ENCODE measurements around the gene PIGL. TPM values are rescaled to one million over a fixed set of nuclear protein-coding genes. Genes with fewer than 3 reads are reported as not detected.

Gene PIGL
- total and polyA plus RNA-seq, 2 of the 4 experiments (the other 2 are of a cell fraction): 17.9 to 29.5 TPM

GRCh38 chr17:16371742-16372141, 154.7 kb downstream of the PIGL start:
- no TSS peak for BruUV-seq (replicated peaks)
- no peaks in the 10 kb centered on the region for H3K9me1 ChIP-seq (ENCODE audit: insufficient read depth, low read length)
- H3K56ac ChIP-seq (ENCODE audit: extremely low read depth, insufficient read depth, low read length): no peak overlapping the region
- no peak overlapping the region for H3K14ac ChIP-seq (replicated peaks; ENCODE audit: low read depth, low read length)
- ChIA-PET CTCF (interaction anchor here (0.9 kb wide), 1 partner anchor 16 kb away, joined by 4 read pairs; no protein-coding TSS in a partner anchor), POLR2A (ENCODE audit: unreplicated experiment) (interaction anchor here (1.0 kb wide), 1 partner anchor 9 kb away, joined by 3 read pairs; the partner anchor contains the start of gene UBB)
- in situ Hi-C loops (cut with MboI; ENCODE audit: low sequenced_read_pairs) (no loop called here), intact Hi-C loops (cut with micrococcal nuclease) (no loop called here), dilution Hi-C loops (cut with HindIII; ENCODE audit: low sequenced_read_pairs, unreplicated experiment) (no loop called here)
- no peaks in the 10 kb centered on the region for H3K27me3 ChIP-seq (ENCODE audit: control insufficient read depth, insufficient read depth, low read length)
- H3K79me1 ChIP-seq (ENCODE audit: low read depth in 1 of 2, low read length in 2 of 2): no peaks in the 10 kb centered on the region
- H3K23ac ChIP-seq (ENCODE audit: low read depth, low read length): no peak overlapping the region
- H3K9ac ChIP-seq (ENCODE audit: low read depth, low read length): no peak overlapping the region
- H2BK120ac ChIP-seq (ENCODE audit: low read depth, low read length): no peak overlapping the region
- H4K5ac ChIP-seq (ENCODE audit: low read depth, low read length): no peak overlapping the region
- H4K8ac ChIP-seq (ENCODE audit: low read depth in 2 of 2, low read length in 2 of 2): no peak overlapping the region
- no peak overlapping the region for H2AFZ ChIP-seq (replicated peaks; ENCODE audit: low read length, poor library complexity)
- H2BK20ac ChIP-seq (ENCODE audit: low read depth, low read length): no peak overlapping the region
- no peak overlapping the region for H2BK5ac ChIP-seq (ENCODE audit: low read depth, low read length, poor library complexity, severe bottlenecking)
- peak; percentile 51 for ATAC-seq (ENCODE audit: low read depth)
- no peaks in the 10 kb centered on the region for H3K9me3 ChIP-seq (ENCODE audit: control insufficient read depth, insufficient read depth, low read length)
- peak; percentile 98 for DNase-seq
- H3K4me1 ChIP-seq (ENCODE audit: control insufficient read depth, insufficient read depth, low read length): no peaks in the 10 kb centered on the region
- H2BK15ac ChIP-seq (ENCODE audit: low read depth, low read length): no peak overlapping the region
- no peak overlapping the region for H2AK5ac ChIP-seq (ENCODE audit: low read depth, low read length)
- H2AK9ac ChIP-seq (replicated peaks; ENCODE audit: low read depth, low read length, poor library complexity): no peak overlapping the region
- H3K4me3 ChIP-seq (ENCODE audit: insufficient read depth, low read depth, low read length): no peak overlapping the region
- TF ChIP-seq SMC3 (IDR thresholded peaks at IDR 0.05; ENCODE audit: low read depth, low read length) (no peak), POLR2A (IDR thresholded peaks at IDR 0.05; ENCODE audit: low read depth, low read length) (no peak), CEBPB (IDR thresholded peaks at IDR 0.05; ENCODE audit: low read depth, low read length) (no peak), CTCF (conservative IDR thresholded peaks at IDR 0.05; ENCODE audit: low read depth, low read length) (no peak), RFX5 (IDR thresholded peaks at IDR 0.05; ENCODE audit: low read depth, low read length) (no peak), NFE2L2 (IDR thresholded peaks at IDR 0.05; ENCODE audit: low read depth, low read length) (no peak; the same call in 1 of the 2 replicates), CHD1 (IDR thresholded peaks at IDR 0.05; ENCODE audit: low read depth, low read length) (no peak), ELK1 (IDR thresholded peaks at IDR 0.05; ENCODE audit: borderline replicate concordance, low read depth, low read length) (no peak), USF2 (IDR thresholded peaks at IDR 0.05; ENCODE audit: low read depth, low read length) (no peak), RCOR1 (IDR thresholded peaks at IDR 0.05; ENCODE audit: insufficient replicate concordance, low read length) (no peak), BHLHE40 (IDR thresholded peaks at IDR 0.05; ENCODE audit: low read depth, low read length) (no peak), FOS (IDR thresholded peaks at IDR 0.05; ENCODE audit: low read depth, low read length) (no peak), MXI1 (IDR thresholded peaks at IDR 0.05; ENCODE audit: borderline replicate concordance, low read depth, low read length) (no peak), MAZ (IDR thresholded peaks at IDR 0.05; ENCODE audit: borderline replicate concordance, low read depth, low read length) (no peak), MAFK (IDR thresholded peaks at IDR 0.05; ENCODE audit: low read depth, low read length) (no peak), RAD21 (IDR thresholded peaks at IDR 0.05; ENCODE audit: low read length) (no peak)
- H3K18ac ChIP-seq (ENCODE audit: low read depth, low read length): no peak overlapping the region
- no peaks in the 10 kb centered on the region for H3K36me3 ChIP-seq (ENCODE audit: control insufficient read depth, insufficient read depth, low read length)
- no CpG with 5 or more reads among the region's 5 CpGs for WGBS, 2 experiments (ENCODE audit: extremely low coverage in 2 of 2, insufficient read length in 1 of 2)
- no peaks in the 10 kb centered on the region for H4K20me1 ChIP-seq (ENCODE audit: insufficient read depth, low read length)
- H3K4ac ChIP-seq (ENCODE audit: low read depth, low read length): no peak overlapping the region
- no peak overlapping the region for H4K91ac ChIP-seq (ENCODE audit: insufficient read depth, low read depth, low read length)
- no peak overlapping the region for H3K27ac ChIP-seq (ENCODE audit: insufficient read depth, low read length)
- no peak overlapping the region for H3K4me2 ChIP-seq (ENCODE audit: low read depth, low read length)
